CD8-positive, alpha-beta memory T cell (primary cell): Measurements from ENCODE around the gene TMEM238. TPM values are rescaled to one million over a fixed set of nuclear protein-coding genes. Genes with fewer than 3 reads are reported as not detected.
"Not testable (repeated sequence)": the region's sequence is repeated elsewhere in the genome, so short reads cannot be mapped to it uniquely, and the experiment has no call there.

Experiments used
- CTCF ChIA-PET: fragments of 350-600 bp; sonication (Branson Sonifier 250); formaldehyde crosslinking; loops from one replicate; lab custom pipeline; 2021; ENCODE audit warnings: antibody characterized with exemption; lab: Charles Lee
- POLR2A ChIA-PET: fragments of 350-600 bp; sonication (Branson Sonifier 250); formaldehyde crosslinking; loops from one replicate; lab custom pipeline; 2021; ENCODE audit warnings: antibody characterized with exemption; lab: Charles Lee
- DNase-seq, 5 donors: peaks; one replicate each; pipeline versions ENCODE4 v3.0.0 to v3.0.0-alpha.2; 2020 to 2022; ENCODE audit warnings: mixed read lengths in 1 of 5
- H3K27ac ChIP-seq: one replicate; pipeline ENCODE4 v1.7.0; 2013; ENCODE audit warnings: low read depth, mild to moderate bottlenecking, low read length, moderate library complexity
- H3K27me3 ChIP-seq: 2 replicates; pipeline ENCODE4 v1.7.0; 2013; ENCODE audit warnings: low read length, mild to moderate bottlenecking; ENCODE audit not compliant: insufficient read depth, poor library complexity, severe bottlenecking
- H3K36me3 ChIP-seq: 2 replicates; pipeline ENCODE4 v1.7.0; 2013; ENCODE audit warnings: mild to moderate bottlenecking, low read length, moderate library complexity; ENCODE audit not compliant: insufficient read depth
- H3K4me1 ChIP-seq: 2 replicates; pipeline ENCODE4 v1.7.0; 2013; ENCODE audit warnings: mild to moderate bottlenecking, low read length, moderate library complexity; ENCODE audit not compliant: insufficient read depth
- H3K4me3 ChIP-seq: 2 replicates; pipeline ENCODE4 v1.7.0; 2013; ENCODE audit warnings: mild to moderate bottlenecking, low read length
- H3K9me3 ChIP-seq: 2 replicates; pipeline ENCODE4 v1.7.0; 2013; ENCODE audit warnings: mild to moderate bottlenecking, low read length
- H3K27ac Mint-ChIP-seq, 8 donors: one replicate each; pipeline ENCODE4 v1.8.0; 2020 to 2021; ENCODE audit warnings: mixed read lengths in 8 of 8, mild to moderate bottlenecking in 6 of 8, inconsistent platforms in 3 of 8, moderate library complexity in 3 of 8
- H3K27me3 Mint-ChIP-seq, 2 donors: one replicate each; pipeline ENCODE4 v1.8.0; 2020 to 2021; ENCODE audit warnings: mixed read lengths in 2 of 2, mild to moderate bottlenecking in 1 of 2, moderate library complexity in 1 of 2
- H3K36me3 Mint-ChIP-seq, 3 donors: one replicate each; pipeline ENCODE4 v1.8.0; 2020 to 2021; ENCODE audit warnings: mixed read lengths in 3 of 3, inconsistent platforms in 1 of 3, mild to moderate bottlenecking in 1 of 3
- H3K4me1 Mint-ChIP-seq, 3 donors: one replicate each; pipeline ENCODE4 v1.8.0; 2020 to 2021; ENCODE audit warnings: mixed read lengths in 3 of 3, inconsistent platforms in 1 of 3, mild to moderate bottlenecking in 1 of 3
- H3K4me3 Mint-ChIP-seq, 7 donors: one replicate each; pipeline ENCODE4 v1.8.0; 2020 to 2021; ENCODE audit warnings: mixed read lengths in 7 of 7, mild to moderate bottlenecking in 6 of 7, moderate library complexity in 4 of 7, inconsistent platforms in 2 of 7
- H3K9me3 Mint-ChIP-seq, 5 donors: one replicate each; pipeline ENCODE4 v1.8.0; 2020 to 2022; ENCODE audit warnings: mixed read lengths in 5 of 5, mild to moderate bottlenecking in 3 of 5, moderate library complexity in 2 of 5, inconsistent platforms in 1 of 5
- polyA plus RNA-seq: library from polyadenylated mRNA; unstranded; fragments of 300-500 nt; fragmentation: Illumina TruSeq; gene quantifications from one replicate; pipeline ENCODE4 v1.2.3, GENCODE V29; 2021
- total RNA-seq, 2 experiments: library from RNA; stranded (reverse); gene quantifications; one replicate each; pipeline ENCODE4 v1.2.3, GENCODE V29; 2021

TMEM238 gene
- total and polyA plus RNA-seq, 3 experiments from 2014 or later: 1.9 to 14.1 (median 13.3) TPM

GRCh38 chr19:55421281-55421680, 37.2 kb upstream of the TMEM238 start:
- not testable (repeated sequence) for H3K36me3 ChIP-seq, H3K36me3 Mint-ChIP-seq, H3K9me3 ChIP-seq, H3K9me3 Mint-ChIP-seq, H3K4me3 ChIP-seq, H3K27me3 ChIP-seq, H3K27ac ChIP-seq
- ChIA-PET POLR2A (interaction anchor here (0.6 kb wide), 1 partner anchor 203 kb away, joined by 6 read pairs; the partner anchor contains the start of gene ZNF784), CTCF (interaction anchor here (0.7 kb wide), 1 partner anchor 187 kb away, joined by 6 read pairs; no protein-coding TSS in a partner anchor)
- peak overlapping the region in 6 of 8 donors; percentile 40 to 79 (median 66) for H3K27ac Mint-ChIP-seq
- H3K4me3 Mint-ChIP-seq: peak overlapping the region in 5 of 7 donors; percentile 23 to 57 (median 39)
- DNase-seq: peak in 4 of 5 donors; percentile 23 to 70 (median 50)
- peaks cover 6 to 25% (median 22%) of the 10 kb centered on the region in 3 donors for H3K4me1 Mint-ChIP-seq
- H3K27me3 Mint-ChIP-seq: peaks cover 18 to 27% of the 10 kb centered on the region in 2 donors
- H3K4me1 ChIP-seq: peaks cover 26% of the 10 kb centered on the region

GRCh38 chr19:55419624-55420236, 35.6 kb upstream of the TMEM238 start:
- Mint-ChIP-seq H3K36me3 (peaks cover 0 to under 1% (median 0%) of the 10 kb centered on the region in 3 donors), H3K27ac (no peak overlapping the region), H3K4me3 (no peak overlapping the region), H3K9me3 (no peaks in the 10 kb centered on the region), H3K4me1 (peaks cover 6 to 25% (median 22%) of the 10 kb centered on the region in 3 donors), H3K27me3 (peaks cover 12 to 19% of the 10 kb centered on the region in 2 donors)
- CTCF ChIA-PET: interaction anchor here (1.2 to 3.2 kb wide), 3 partner anchors 127 to 278 kb away, joined by 3 to 14 read pairs (median 5); no protein-coding TSS in a partner anchor
- DNase-seq: no peak
- Histone ChIP-seq H3K4me1 (peaks cover 26% of the 10 kb centered on the region), H3K9me3 (no peaks in the 10 kb centered on the region), H3K36me3 (no peaks in the 10 kb centered on the region), H3K27me3 (no peaks in the 10 kb centered on the region), H3K4me3 (no peak overlapping the region), H3K27ac (no peak overlapping the region)
- POLR2A ChIA-PET: no interaction called here

GRCh38 chr19:55419103-55419502, 35.0 kb upstream of the TMEM238 start:
- no peaks in the 10 kb centered on the region for H3K9me3 ChIP-seq
- peaks cover 26% of the 10 kb centered on the region for H3K4me1 ChIP-seq
- no peak overlapping the region for H3K4me3 ChIP-seq
- Mint-ChIP-seq H3K36me3 (no peaks in the 10 kb centered on the region), H3K4me1 (peaks cover 6 to 25% (median 22%) of the 10 kb centered on the region in 3 donors), H3K27me3 (peaks cover 9 to 13% of the 10 kb centered on the region in 2 donors), H3K27ac (no peak overlapping the region), H3K9me3 (no peaks in the 10 kb centered on the region), H3K4me3 (no peak overlapping the region)
- H3K36me3 ChIP-seq: no peaks in the 10 kb centered on the region
- no peaks in the 10 kb centered on the region for H3K27me3 ChIP-seq
- CTCF ChIA-PET: interaction anchor here (0.8 to 3.2 kb wide), 8 partner anchors 10 to 277 kb away, joined by 3 to 14 read pairs (median 4); no protein-coding TSS in a partner anchor
- no peak for DNase-seq
- POLR2A ChIA-PET: interaction anchor here (0.7 kb wide), 1 partner anchor 127 kb away, joined by 5 read pairs; no protein-coding TSS in a partner anchor
- no peak overlapping the region for H3K27ac ChIP-seq

GRCh38 chr19:55418185-55418584, 34.1 kb upstream of the TMEM238 start:
- Histone ChIP-seq H3K9me3 (no peaks in the 10 kb centered on the region), H3K27me3 (no peaks in the 10 kb centered on the region), H3K4me3 (no peak overlapping the region), H3K27ac (no peak overlapping the region), H3K36me3 (no peaks in the 10 kb centered on the region), H3K4me1 (peaks cover 26% of the 10 kb centered on the region)
- ChIA-PET POLR2A (interaction anchor here (0.5 to 0.7 kb wide), 2 partner anchors 126 to 277 kb away, joined by 3 to 5 read pairs; no protein-coding TSS in a partner anchor), CTCF (interaction anchor here (0.6 to 3.2 kb wide), 10 partner anchors 9 to 283 kb away, joined by 3 to 14 read pairs (median 4); no protein-coding TSS in a partner anchor)
- DNase-seq: peak; percentile 29 to 70 (median 42)
- no peaks in the 10 kb centered on the region for H3K36me3 Mint-ChIP-seq
- peaks cover 6 to 25% (median 22%) of the 10 kb centered on the region in 3 donors for H3K4me1 Mint-ChIP-seq
- peaks cover 2 to 13% of the 10 kb centered on the region in 2 donors for H3K27me3 Mint-ChIP-seq
- H3K9me3 Mint-ChIP-seq: no peaks in the 10 kb centered on the region
- H3K27ac Mint-ChIP-seq: peak overlapping the region in 2 of 8 donors; percentile 7 to 77
- H3K4me3 Mint-ChIP-seq: no peak overlapping the region

GRCh38 chr19:55410168-55410567, 26.1 kb upstream of the TMEM238 start:
- Mint-ChIP-seq H3K27ac (peak overlapping the region in 2 of 8 donors; percentile 80 to 99), H3K27me3 (peaks cover 2% of the 10 kb centered on the region in 2 donors), H3K9me3 (peaks cover 0 to 4% (median 0%) of the 10 kb centered on the region in 5 donors), H3K36me3 (peaks cover 7 to 22% (median 22%) of the 10 kb centered on the region in 3 donors), H3K4me3 (peak overlapping the region in 4 of 7 donors; percentile 15 to 82 (median 42)), H3K4me1 (peaks cover 27 to 38% (median 33%) of the 10 kb centered on the region in 3 donors)
- Histone ChIP-seq H3K4me1 (peaks cover 22% of the 10 kb centered on the region), H3K27ac (no peak overlapping the region), H3K36me3 (no peaks in the 10 kb centered on the region), H3K4me3 (no peak overlapping the region), H3K9me3 (no peaks in the 10 kb centered on the region), H3K27me3 (no peaks in the 10 kb centered on the region)
- no peak for DNase-seq
- CTCF ChIA-PET: no interaction called here
- POLR2A ChIA-PET: no interaction called here

GRCh38 chr19:55409179-55409578, 25.1 kb upstream of the TMEM238 start:
- H3K27me3 Mint-ChIP-seq, H3K36me3 ChIP-seq, H3K27ac ChIP-seq, H3K9me3 ChIP-seq, H3K4me3 ChIP-seq, DNase-seq, H3K27me3 ChIP-seq, H3K9me3 Mint-ChIP-seq: not testable (repeated sequence)
- peaks cover 7 to 27% (median 22%) of the 10 kb centered on the region in 3 donors for H3K36me3 Mint-ChIP-seq
- peak overlapping the region; percentile 70 to 100 (median 98) for H3K27ac Mint-ChIP-seq
- H3K4me1 Mint-ChIP-seq: peaks cover 27 to 38% (median 33%) of the 10 kb centered on the region in 3 donors
- H3K4me3 Mint-ChIP-seq: peak overlapping the region in 6 of 7 donors; percentile 49 to 89 (median 70)
- ChIA-PET CTCF (interaction anchor here (1.2 to 1.6 kb wide), 3 partner anchors 9 to 58 kb away, joined by 3 to 5 read pairs (median 5); no protein-coding TSS in a partner anchor), POLR2A (interaction anchor here (0.6 to 1.7 kb wide), 3 partner anchors 67 to 230 kb away, joined by 4 to 6 read pairs (median 4); partner anchors contain the start of genes KMT5C and ZNF628)
- H3K4me1 ChIP-seq: peaks cover 22% of the 10 kb centered on the region

- peak overlapping the region; percentile 79 for H3K4me3 ChIP-seq
- Mint-ChIP-seq H3K27ac (peak overlapping the region; percentile 98 to 100 (median 99)), H3K4me3 (peak overlapping the region; percentile 89 to 96 (median 94)), H3K27me3 (peaks cover 0 to 2% of the 10 kb centered on the region in 2 donors), H3K4me1 (peaks cover 27 to 38% (median 33%) of the 10 kb centered on the region in 3 donors), H3K36me3 (peaks cover 7 to 33% (median 22%) of the 10 kb centered on the region in 3 donors), H3K9me3 (peaks cover 0 to 4% (median 0%) of the 10 kb centered on the region in 5 donors)
- peak overlapping the region; percentile 99 for H3K27ac ChIP-seq
- ChIA-PET POLR2A (interaction anchor here (0.6 to 1.7 kb wide), 4 partner anchors 9 to 231 kb away, joined by 3 to 6 read pairs (median 4); partner anchors contain the start of genes KMT5C and ZNF628), CTCF (interaction anchor here (1.3 to 1.6 kb wide), 2 partner anchors 10 to 45 kb away, joined by 5 read pairs; no protein-coding TSS in a partner anchor)
- H3K4me1 ChIP-seq: peaks cover 22% of the 10 kb centered on the region
- DNase-seq: no peak
- H3K36me3 ChIP-seq: peaks cover 11% of the 10 kb centered on the region
- no peaks in the 10 kb centered on the region for H3K9me3 ChIP-seq
- no peaks in the 10 kb centered on the region for H3K27me3 ChIP-seq
These were observed 24.4 kb upstream of the TMEM238 start for GRCh38 chr19:55408533-55408872.
